HTR-8/SVneo (cell line): ENCODE results near the gene MLLT11.

Experiments
- DNase-seq: peaks from one replicate; pipeline ENCODE4 v3.0.0; 2011; ENCODE audit warnings: low spot score, mixed read lengths; ENCODE audit not compliant: insufficient read length
- FAIRE-seq: peaks from 2 replicates; lab custom pipeline; 2011; peaks lifted over from hg19 to GRCh38; lab: Jason Lieb, UNC

Gene MLLT11, protein sequence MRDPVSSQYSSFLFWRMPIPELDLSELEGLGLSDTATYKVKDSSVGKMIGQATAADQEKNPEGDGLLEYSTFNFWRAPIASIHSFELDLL

DNA sequence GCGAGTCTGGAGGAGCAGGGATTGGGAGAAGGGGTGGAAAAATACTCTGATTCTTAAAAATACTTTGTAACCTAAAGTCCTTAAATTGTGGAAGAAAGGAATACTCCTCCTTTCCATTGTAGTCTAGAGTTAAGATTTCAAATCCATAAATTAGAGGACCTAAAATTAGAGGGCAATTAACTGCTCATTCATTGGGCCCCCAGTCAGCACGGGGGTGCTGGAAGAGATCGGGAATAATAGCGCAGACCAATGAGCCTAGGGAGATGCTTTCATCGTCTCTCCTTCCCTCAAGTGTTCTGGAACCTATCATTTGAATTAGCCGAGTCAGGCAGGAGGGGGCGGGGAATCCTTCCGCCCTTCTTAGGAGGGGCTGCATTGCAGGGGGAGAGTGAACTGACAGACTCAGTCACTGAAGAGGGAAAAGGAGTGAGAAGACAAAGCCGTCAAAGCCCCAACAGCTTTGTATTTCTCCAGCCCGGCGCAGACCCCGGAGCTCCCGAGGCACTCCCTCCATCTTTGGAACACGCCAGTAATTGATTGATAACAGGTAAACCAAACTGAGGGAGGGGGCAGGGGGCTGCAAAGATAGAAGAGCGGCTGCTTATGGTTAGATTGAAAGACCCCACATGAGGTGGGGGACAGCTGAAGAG, at the start of gene MLLT11:
Gene MLLT11, plus strand, starts transcription at position 391 of the 650 bp plus-strand sequence. CDS start 6,828 bp downstream, outside the sequence.
- peak; percentile 66 for DNase-seq
- no peak for FAIRE-seq

DNA sequence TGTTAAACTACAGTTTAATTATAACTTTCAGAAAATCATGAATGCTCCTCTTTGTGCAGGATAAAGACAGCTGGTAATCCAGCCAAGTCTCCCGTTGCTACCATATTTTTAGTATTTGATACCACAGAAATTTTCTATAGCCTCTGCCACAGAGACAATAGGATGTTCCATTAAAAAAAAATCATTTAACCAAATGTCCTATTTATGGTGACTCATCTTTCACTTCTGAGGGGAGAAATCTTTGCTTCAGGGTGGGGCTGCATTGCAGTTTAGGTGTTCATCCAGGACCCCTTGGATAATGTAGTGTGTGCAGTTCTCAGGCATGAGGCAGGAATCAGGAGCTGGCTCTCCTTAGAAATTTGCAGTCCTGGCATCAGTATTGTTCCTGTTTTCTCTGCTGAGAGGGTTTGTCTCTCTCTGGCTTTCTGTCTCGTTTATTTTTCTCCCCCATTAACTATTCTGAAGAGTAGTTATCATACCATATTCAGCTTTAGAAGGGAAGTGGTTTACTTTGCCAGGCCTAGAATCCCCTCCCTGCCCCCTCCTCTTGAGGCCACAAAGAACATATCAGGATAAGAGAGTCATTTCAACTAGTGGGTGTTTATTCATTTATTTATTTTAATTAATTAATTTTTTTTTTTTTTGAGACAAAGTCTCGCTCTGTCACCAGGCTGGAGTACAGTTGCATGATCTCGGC, 48.9 kb upstream of the MLLT11 start:
- FAIRE-seq: no peak
- DNase-seq: no peak

DNA sequence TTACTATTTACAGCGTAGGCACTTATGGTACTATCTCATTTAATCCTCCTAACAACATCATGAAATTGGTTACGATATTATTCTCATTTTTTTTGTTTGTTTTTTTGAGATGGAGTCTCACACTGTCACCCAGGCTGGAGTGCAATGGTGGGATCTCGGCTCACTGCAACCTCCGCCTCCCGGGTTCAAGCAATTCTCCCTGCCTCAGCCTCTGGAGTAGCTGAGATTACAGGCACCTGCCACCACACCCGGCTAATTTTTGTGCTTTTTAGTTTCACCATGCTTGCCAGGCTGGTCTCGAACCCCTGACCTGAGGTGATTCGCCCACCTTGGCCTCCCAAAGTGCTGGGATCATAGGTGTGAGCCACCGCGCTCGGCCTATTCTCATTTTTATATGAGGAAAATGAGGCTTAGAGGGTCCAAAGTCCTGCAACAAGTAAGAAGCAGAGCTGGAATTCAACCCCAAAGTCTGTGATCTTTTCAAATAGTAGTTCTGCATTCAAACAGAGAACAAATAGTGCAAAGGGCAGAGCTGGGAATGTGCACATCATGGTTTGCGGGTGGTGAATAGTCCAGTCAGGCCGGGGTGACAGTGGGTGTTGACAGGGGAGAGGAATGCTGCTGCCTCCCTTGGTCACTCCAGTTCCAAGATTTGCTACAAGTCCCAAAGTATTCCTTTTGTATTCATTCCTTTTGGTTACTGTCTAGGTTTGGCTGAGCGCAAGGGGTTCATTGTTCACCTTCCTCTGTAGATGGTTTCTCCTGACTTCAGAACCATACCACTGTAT, 47.3 kb upstream of the MLLT11 start:
- DNase-seq (no peak), FAIRE-seq (no peak)

DNA sequence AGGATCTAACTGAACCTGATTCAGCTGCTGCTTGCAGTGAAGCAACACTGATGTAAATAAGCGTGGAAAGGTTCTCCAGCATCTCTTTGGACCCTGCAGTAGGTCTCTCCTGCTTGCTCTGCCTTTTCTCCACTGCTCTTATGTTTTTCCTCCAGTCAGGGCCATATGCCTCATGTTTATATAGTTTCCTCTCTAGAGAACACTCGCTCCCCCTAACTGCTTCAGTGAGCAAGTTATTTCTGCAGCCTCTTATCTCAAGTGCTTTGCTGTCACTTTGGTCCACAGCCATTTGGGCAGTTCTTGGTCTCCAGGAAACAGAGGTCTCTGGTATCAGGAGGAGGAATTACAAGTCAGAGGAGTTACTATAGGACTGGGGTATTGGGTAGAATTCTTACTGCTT, 46.7 kb upstream of the MLLT11 start:
- FAIRE-seq: no peak

DNA sequence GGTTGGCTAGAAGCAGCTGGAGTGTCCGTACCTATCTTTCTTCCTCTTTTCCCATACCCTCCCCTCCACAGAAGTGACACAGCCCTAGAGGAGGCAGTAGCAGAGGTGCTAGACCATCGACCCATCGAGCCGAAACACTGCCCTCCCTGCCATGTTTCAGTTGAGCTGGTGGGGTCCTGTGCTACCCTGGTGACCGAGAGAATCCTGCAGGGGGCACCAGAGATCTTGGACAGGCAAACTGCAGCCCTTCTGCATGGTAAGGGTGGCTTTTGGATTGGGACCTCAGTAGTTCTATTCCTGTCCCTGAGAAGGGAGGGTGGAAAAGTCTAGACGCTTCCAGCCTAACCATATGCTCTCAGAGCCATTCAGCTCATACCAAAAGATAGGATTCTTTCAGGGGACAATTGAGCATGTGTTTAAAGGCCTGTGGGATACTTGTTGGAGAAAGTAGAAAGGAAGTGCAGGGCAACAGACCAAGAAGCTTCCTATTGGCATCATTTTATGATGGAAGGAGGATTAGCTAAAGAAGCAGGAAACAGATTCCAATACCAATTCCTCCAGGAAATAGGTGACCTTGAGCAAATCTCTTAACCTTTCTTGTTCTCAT, 35.6 kb upstream of the MLLT11 start:
- DNase-seq (peak; percentile 54), FAIRE-seq (no peak)

More for the DNA sequence above, 46.7 kb upstream of the MLLT11 start:
- DNase-seq: no peak

DNA sequence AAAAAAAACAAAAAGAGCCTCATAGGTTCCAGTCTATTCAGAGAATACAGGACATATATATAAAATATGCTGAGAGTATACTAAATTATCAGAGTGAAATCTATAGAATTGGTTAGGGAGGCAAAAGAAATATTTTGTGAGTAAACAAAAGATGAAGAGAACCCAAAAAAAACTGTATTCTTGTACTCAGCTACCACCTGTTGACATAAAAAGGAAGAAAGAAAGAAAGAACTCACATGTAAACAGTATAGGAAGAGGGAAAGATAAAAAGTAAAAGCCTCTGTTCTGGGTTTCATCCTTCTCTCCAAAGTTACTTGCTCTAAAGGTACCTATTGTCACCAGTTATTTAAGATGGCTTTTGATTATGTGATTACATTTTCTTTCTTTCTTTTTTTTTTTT, 33.7 kb upstream of the MLLT11 start:
- no peak for FAIRE-seq

DNA sequence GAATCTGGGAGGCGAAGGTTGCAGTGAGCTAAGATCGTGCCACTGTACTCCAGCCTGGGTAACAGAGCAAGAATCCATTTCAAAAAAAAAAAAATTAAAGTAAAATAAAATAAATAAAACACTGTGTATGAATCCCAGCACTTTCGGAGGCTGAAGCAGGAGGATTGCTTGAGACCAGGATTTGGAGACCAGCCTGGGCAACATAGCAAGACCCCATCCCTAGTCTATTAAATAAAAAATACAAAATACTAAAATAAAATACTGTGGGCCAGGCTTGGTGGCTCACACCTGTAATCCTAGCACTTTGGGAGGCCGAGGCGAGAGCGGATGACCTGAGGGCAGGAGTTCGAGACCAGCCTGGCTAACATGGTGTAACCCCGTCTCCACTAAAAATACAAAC, 28.0 kb upstream of the MLLT11 start:
- FAIRE-seq: no peak
- DNase-seq: no peak

More for the DNA sequence above, 33.7 kb upstream of the MLLT11 start:
- no peak for DNase-seq

DNA sequence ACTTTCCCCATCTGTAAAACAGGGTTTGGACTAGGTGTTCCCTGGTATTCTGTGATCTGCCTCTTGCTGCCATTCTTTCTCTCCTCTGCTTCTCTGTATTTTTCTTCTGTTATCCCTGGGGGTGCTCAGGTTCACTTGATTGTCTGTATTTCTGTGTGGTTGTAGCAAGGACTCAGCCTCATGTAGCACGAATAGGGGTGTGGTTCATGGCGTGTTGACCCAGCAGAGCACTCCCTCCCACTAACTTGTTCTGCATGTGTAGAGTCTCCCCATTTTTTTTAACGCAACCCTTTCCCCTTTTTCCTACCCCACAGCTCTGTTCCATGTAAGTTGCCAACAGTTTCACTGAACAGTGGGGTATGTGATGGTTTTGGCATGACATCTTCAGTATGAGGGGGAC, 25.0 kb upstream of the MLLT11 start:
- FAIRE-seq (no peak), DNase-seq (no peak)

DNA sequence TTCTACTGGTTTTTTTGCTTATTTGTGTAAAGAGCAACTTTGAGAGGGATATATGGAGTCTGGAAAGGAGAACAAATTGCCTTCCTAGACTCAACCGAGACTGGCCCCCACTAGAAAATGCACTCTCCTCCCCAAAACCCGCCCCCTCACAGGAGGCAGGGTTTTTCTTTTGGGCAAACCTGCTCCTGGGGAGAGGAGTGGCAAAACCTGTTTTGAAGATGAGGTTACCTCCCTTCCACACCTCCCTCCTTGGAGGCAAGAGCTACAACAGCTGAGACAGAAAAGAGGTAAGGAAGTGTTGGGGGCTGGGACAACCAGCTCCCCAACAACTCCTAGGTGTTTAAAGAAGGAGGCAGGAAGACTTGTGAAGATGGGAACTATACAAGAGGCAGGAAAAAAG, 23.8 kb upstream of the MLLT11 start, which contains the start of gene BNIPL:
Gene BNIPL, plus strand, starts transcription at position 231 of the 400 bp plus-strand sequence. Its CDS starts 140 bp downstream, at position 371.
- DNase-seq: no peak
- no peak for FAIRE-seq

DNA sequence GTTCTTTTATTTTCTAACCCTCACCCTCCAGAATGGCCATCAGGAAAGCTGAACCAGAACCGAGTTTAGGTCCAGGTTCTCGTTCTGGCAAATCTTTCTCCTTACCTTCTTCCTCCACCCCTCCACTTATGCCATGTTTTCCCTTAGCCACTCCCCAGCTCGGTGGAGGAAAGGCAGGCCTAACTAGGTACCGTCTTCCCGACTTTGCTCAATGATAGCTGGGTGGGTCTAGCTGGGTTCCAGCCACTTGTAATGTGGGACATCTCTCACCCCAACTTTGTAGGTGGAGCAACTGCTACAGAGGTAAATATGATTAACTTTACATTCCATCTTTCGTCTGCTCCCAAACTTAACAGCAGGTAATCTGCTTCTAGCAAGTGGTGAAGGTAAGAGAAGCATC, 23.2 kb upstream of the MLLT11 start:
- FAIRE-seq: no peak
- no peak for DNase-seq

DNA sequence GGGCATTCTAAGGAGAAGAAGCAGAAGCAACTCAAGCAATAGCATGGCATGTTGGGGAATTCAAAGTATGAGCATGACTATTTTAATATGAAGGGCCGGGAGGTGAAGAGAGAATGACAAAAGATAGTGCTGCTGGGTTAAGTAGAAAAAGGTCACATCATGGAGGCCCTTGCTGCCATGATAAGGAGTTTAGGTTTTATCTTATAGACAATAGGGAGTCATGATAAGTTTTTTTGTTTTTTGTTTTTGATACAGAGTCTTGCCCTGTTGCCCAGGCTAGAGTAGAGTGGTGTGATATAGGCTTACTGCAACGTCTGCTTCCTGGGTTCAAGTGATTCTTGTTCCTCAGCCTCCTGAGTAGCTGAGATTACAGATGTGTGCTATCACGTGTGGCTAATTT, 20.7 kb upstream of the MLLT11 start:
- FAIRE-seq (no peak), DNase-seq (no peak)

DNA sequence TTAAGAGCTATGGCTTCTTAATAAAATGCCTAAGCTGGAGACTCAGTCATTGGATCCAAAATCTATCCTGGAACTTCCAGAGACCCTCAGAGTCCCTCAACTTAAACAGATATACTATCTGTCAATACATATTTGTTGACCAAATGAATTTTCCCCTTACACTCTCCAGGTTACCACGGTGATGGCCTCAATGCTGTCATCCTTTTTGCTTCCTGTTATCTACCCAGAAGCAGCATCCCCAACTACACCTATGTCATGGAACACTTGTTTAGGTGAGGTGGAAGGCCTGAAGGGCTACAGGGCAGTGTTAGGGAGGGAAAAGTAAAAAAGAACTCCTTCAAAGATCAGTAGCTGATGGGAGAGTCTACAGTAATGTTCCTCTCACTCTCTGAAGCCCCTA, 17.0 kb upstream of the MLLT11 start:
- DNase-seq: no peak
- FAIRE-seq: no peak

DNA sequence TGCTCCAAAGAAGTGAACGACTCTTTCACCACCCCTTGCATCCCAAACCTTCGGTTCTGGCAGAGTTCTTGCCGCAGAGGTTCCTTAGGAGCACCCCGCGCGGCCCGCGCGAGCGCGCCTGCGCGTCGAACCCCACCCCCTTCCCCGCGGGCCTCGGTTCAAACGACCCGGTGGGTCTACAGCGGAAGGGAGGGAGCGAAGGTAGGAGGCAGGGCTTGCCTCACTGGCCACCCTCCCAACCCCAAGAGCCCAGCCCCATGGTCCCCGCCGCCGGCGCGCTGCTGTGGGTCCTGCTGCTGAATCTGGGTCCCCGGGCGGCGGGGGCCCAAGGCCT, 12.6 kb upstream of the MLLT11 start, which contains the start of gene C1orf56:
Gene C1orf56, plus strand, starts transcription at position 161 of the 334 bp plus-strand sequence. Its CDS starts 97 bp downstream, at position 258.
- FAIRE-seq (no peak), DNase-seq (no peak)

DNA sequence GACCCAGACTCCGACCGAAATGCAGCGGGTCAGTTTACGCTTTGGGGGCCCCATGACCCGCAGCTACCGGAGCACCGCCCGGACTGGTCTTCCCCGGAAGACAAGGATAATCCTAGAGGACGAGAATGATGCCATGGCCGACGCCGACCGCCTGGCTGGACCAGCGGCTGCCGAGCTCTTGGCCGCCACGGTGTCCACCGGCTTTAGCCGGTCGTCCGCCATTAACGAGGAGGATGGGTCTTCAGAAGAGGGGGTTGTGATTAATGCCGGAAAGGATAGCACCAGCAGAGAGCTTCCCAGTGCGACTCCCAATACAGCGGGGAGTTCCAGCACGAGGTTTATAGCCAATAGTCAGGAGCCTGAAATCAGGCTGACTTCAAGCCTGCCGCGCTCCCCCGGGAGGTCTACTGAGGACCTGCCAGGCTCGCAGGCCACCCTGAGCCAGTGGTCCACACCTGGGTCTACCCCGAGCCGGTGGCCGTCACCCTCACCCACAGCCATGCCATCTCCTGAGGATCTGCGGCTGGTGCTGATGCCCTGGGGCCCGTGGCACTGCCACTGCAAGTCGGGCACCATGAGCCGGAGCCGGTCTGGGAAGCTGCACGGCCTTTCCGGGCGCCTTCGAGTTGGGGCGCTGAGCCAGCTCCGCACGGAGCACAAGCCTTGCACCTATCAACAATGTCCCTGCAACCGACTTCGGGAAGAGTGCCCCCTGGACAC, 12.1 kb upstream of the MLLT11 start:
- DNase-seq (no peak), FAIRE-seq (no peak)

DNA sequence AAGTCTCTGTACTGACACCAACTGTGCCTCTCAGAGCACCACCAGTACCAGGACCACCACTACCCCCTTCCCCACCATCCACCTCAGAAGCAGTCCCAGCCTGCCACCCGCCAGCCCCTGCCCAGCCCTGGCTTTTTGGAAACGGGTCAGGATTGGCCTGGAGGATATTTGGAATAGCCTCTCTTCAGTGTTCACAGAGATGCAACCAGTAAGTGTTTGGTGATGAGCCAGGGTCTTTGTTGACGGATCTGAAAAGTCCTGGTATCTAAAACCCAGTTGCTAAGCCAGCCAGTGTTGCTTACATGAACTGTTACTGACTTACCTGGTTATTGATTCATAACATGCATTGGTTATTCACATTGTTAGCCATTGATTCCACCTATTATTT, 11.6 kb upstream of the MLLT11 start:
- FAIRE-seq (no peak), DNase-seq (no peak)

DNA sequence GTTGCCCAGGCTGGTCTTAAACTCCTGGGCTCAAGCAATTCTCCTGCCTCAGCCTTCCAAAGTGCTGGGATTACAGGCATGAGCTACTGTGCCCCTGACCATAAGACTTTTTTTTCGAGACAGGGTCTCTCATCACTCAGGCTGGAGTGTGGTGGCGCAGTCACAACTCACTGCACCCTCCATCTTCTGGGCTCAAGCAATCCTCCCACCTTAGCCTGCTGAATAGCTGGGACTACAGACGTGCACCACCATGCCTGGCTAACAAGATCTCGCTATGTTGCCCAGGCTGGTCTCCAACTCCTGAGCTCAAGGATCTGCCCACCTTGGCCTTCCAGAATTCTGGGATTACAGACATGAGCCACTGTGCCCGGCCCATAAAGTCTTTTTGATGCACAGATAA, 10.7 kb upstream of the MLLT11 start:
- no peak for FAIRE-seq
- no peak for DNase-seq

DNA sequence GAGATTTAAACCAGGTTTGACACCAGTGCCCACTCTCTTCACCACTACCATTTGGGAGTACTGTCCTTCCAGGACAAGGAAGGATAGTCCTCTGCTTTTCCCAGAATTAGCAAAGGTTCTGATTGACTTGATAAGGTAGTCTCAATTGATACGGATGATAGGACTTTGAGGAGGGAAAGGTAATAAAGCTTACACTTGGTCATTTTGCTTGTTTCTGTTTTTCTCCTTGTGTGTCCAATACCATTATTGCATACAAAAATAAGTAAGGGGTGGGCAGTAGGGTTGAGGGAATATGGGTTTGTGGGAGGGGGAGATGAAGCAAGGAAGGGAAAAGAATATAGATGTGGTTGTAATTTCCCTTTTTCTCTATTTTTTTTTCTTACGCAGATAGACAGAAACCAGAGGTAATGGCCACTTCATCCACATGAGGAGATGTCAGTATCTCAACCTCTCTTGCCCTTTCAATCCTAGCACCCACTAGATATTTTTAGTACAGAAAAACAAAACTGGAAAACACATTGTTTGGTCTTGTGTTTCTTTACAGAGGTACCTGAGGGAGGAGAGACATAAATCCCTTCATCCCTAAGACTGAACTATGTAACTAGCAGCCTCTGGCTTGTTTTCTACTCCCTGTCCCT, 10.0 kb upstream of the MLLT11 start:
- FAIRE-seq (no peak), DNase-seq (no peak)

DNA sequence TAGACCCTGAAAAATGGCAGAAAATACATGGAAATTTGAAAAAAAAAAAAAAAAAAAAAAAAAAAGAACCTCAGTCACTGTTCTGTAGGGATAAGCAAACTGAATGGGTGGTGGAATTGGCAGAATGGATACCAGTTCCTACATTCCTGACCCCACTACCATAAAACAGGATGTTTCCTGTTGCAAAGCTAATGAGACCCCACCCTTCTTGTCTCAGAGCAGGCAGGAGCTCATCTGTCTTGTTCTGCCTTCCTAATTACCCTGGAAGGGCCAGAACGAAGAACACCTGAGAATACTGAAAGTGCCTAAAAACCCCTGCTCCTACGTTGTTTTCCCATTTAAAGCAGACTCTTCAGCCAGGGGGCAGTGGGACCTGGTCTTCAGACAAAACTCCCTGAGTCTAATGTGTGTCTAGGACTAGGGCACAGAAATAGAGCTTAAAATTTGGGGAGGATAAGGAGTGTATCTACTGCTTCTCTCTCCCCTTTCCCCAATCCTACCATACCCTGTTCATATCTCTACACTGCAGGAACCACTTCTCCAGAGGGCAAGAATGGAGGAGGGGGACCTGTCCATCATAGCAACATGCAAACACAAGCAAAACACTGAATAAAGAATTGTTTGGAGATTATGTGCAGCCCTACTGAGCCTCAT, 8.7 kb upstream of the MLLT11 start:
- FAIRE-seq (no peak), DNase-seq (no peak)
